ENCODE data around the gene C19orf67. TPM values are rescaled to one million over a fixed set of nuclear protein-coding genes. Genes with fewer than 3 reads are reported as not detected.

Gene C19orf67
- total RNA-seq, 1 donor from 2014 or later, result not detected

- Mint-ChIP-seq H3K27ac (ENCODE audit: unreplicated experiment) (no peak overlapping the region), H3K27me3 (ENCODE audit: low read depth, unreplicated experiment) (peaks cover 46% of the 10 kb centered on the region), H3K4me3 (ENCODE audit: unreplicated experiment) (peak overlapping the region; percentile 14), H3K36me3 (ENCODE audit: low read depth, unreplicated experiment) (no peaks in the 10 kb centered on the region), H3K4me1 (ENCODE audit: low read depth, unreplicated experiment) (no peaks in the 10 kb centered on the region), H3K9me3 (ENCODE audit: unreplicated experiment) (peaks cover 1% of the 10 kb centered on the region)
- Histone ChIP-seq H3K9ac (ENCODE audit: low read length) (peak overlapping the region; percentile 31), H3K27me3 (ENCODE audit: insufficient read depth, low read length) (peaks cover 18% of the 10 kb centered on the region), H2AFZ (ENCODE audit: low read depth, low read length) (peak overlapping the region; percentile 34), H3K79me2 (ENCODE audit: insufficient read depth, low read length) (no peaks in the 10 kb centered on the region), H3K4me1 (ENCODE audit: insufficient read depth, low read length) (peaks cover 3% of the 10 kb centered on the region), H3K36me3 (ENCODE audit: insufficient read depth, low read length) (no peaks in the 10 kb centered on the region), H4K20me1 (ENCODE audit: insufficient read depth, low read length) (no peaks in the 10 kb centered on the region), H3K4me3 (ENCODE audit: insufficient read depth, low read depth, low read length) (no peak overlapping the region), H3K4me2 (ENCODE audit: low read length) (peak overlapping the region; percentile 80), H3K9me3 (ENCODE audit: insufficient read depth, low read depth, low read length) (no peaks in the 10 kb centered on the region), H3K27ac (ENCODE audit: low read depth, low read length) (no peak overlapping the region)
- DNase-seq (ENCODE audit: low read depth), result no peak
- TF ChIP-seq EZH2 (IDR thresholded peaks at IDR 0.05; ENCODE audit: insufficient read depth, low read length), result no peak
- no peak for TF ChIP-seq CTCF (IDR thresholded peaks at IDR 0.05; ENCODE audit: insufficient read depth, low read depth, low read length)
- no peak for FAIRE-seq
Measured at GRCh38 chr19:14058182-14059092, 27.1 kb downstream of the C19orf67 start.

DNA sequence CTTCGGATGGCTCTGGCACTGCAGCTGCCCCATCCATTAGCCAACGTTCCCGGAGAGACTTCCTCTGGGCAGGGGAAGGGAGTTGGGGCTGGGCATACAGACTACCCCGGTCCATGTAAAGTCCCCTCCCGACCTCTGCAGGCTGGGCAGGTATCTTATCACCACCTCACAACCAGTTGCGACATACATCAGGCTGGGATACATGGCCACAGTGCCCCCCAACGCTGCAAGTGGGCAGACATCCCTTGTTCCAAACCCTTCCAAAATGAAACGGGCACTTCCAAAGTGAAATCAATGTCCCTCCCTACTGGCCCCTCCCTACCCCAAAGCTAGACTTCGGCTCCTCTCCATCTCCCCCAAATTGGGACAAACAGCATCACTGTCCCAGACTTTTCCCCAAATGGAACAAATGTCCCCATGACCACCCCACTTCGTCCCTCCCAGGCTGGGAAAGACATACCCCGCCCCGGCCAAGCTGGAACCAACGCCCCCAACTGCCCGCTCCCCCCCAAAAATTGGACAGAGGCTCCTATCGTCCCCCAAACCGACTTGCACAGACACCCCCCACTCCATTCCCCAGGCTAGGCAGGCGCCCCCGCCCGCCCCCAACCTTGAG is 28.7 kb downstream of the C19orf67 start:
- Histone ChIP-seq H3K36me3 (ENCODE audit: insufficient read depth, low read length) (no peaks in the 10 kb centered on the region), H3K27ac (ENCODE audit: low read depth, low read length) (no peak overlapping the region), H3K4me2 (ENCODE audit: low read length) (peak overlapping the region; percentile 80), H3K27me3 (ENCODE audit: insufficient read depth, low read length) (peaks cover 18% of the 10 kb centered on the region), H3K4me1 (ENCODE audit: insufficient read depth, low read length) (peaks cover 3% of the 10 kb centered on the region), H3K4me3 (ENCODE audit: insufficient read depth, low read depth, low read length) (no peak overlapping the region), H3K9ac (ENCODE audit: low read length) (no peak overlapping the region), H2AFZ (ENCODE audit: low read depth, low read length) (no peak overlapping the region), H3K79me2 (ENCODE audit: insufficient read depth, low read length) (no peaks in the 10 kb centered on the region), H3K9me3 (ENCODE audit: insufficient read depth, low read depth, low read length) (peaks cover 3% of the 10 kb centered on the region), H4K20me1 (ENCODE audit: insufficient read depth, low read length) (no peaks in the 10 kb centered on the region)
- FAIRE-seq (no peak), DNase-seq (ENCODE audit: low read depth) (no peak)
- Mint-ChIP-seq H3K4me1 (ENCODE audit: low read depth, unreplicated experiment) (no peaks in the 10 kb centered on the region), H3K4me3 (ENCODE audit: unreplicated experiment) (peak overlapping the region; percentile 29), H3K27ac (ENCODE audit: unreplicated experiment) (no peak overlapping the region), H3K27me3 (ENCODE audit: low read depth, unreplicated experiment) (peaks cover 46% of the 10 kb centered on the region), H3K9me3 (ENCODE audit: unreplicated experiment) (peaks cover 1% of the 10 kb centered on the region), H3K36me3 (ENCODE audit: low read depth, unreplicated experiment) (peaks cover 4% of the 10 kb centered on the region)
- TF ChIP-seq EZH2 (IDR thresholded peaks at IDR 0.05; ENCODE audit: insufficient read depth, low read length), result no peak
- no peak for TF ChIP-seq CTCF (IDR thresholded peaks at IDR 0.05; ENCODE audit: insufficient read depth, low read depth, low read length)
